ENCODE measurements around the gene TBL3.

GRCh38 chr16:1938316-1938715 lies 33.5 kb upstream of the TBL3 start:
- TF ChIP-seq BRCA1 (IDR thresholded peaks at IDR 0.05; ENCODE audit: low read depth, low read length) (no peak), SRF (IDR thresholded peaks at IDR 0.05; ENCODE audit: low read depth, low read length) (no peak), CTCF (IDR thresholded peaks at IDR 0.05; ENCODE audit: control extremely low read depth in 1 of 3, insufficient read depth in 1 of 3, low read depth in 1 of 3, low read length in 3 of 3) (no peak), POLR2AphosphoS5 (IDR thresholded peaks at IDR 0.05; ENCODE audit: low read depth, low read length) (no peak), POLR2A (IDR thresholded peaks at IDR 0.05; ENCODE audit: control extremely low read depth in 1 of 2, low read depth in 2 of 2, low read length in 2 of 2) (no peak), SIX5 (IDR thresholded peaks at IDR 0.05; ENCODE audit: low read depth, low read length) (no peak), TBP (IDR thresholded peaks at IDR 0.05; ENCODE audit: low read depth, low read length) (no peak), HDAC6 (IDR thresholded peaks at IDR 0.05; ENCODE audit: low read depth, low read length) (no peak), RXRA (IDR thresholded peaks at IDR 0.05; ENCODE audit: insufficient read depth, low read depth, low read length) (no peak), MAX (IDR thresholded peaks at IDR 0.05) (no peak), BCL11A (IDR thresholded peaks at IDR 0.05; ENCODE audit: low read depth in 2 of 2, low read length in 2 of 2) (no peak), ZNF274 (IDR thresholded peaks at IDR 0.05; ENCODE audit: borderline replicate concordance, extremely low read depth, low read length) (no peak), CHD7 (IDR thresholded peaks at IDR 0.05; ENCODE audit: insufficient replicate concordance, low read length) (no peak), GABPA (IDR thresholded peaks at IDR 0.05; ENCODE audit: borderline replicate concordance, insufficient read depth, low read length) (no peak)

Measured in H1 (cell line).